DOHH2 (cell line): ENCODE measurements around the gene RSBN1L.

ENCODE experiments used
- H3F3A ChIP-seq: fragments of 200-600 bp; sonication (generic), shearing (Covaris generic); 2 replicates; pipeline ENCODE4 v1.6.0; 2016; ENCODE audit warnings: antibody characterized with exemption, mild to moderate bottlenecking; ENCODE audit not compliant: control insufficient read depth, insufficient read depth
- H3K27ac ChIP-seq: fragments of 200-600 bp; sonication (generic); 2 replicates; pipeline ENCODE4 v1.5.1; 2014; ENCODE audit warnings: low read depth, mild to moderate bottlenecking, low read length, moderate library complexity
- H3K27me3 ChIP-seq: fragments of 200-600 bp; sonication (generic); 2 replicates; pipeline ENCODE4 v1.6.1; 2014; ENCODE audit warnings: mild to moderate bottlenecking, low read length, mixed read lengths; ENCODE audit not compliant: control insufficient read depth
- H3K36me3 ChIP-seq: fragments of 200-600 bp; sonication (generic); 2 replicates; pipeline ENCODE4 v1.6.1; 2014; ENCODE audit warnings: mild to moderate bottlenecking, low read length, moderate library complexity, mixed read lengths; ENCODE audit not compliant: control insufficient read depth
- H3K4me1 ChIP-seq: fragments of 200-600 bp; sonication (generic); 2 replicates; pipeline ENCODE4 v1.6.1; 2014; ENCODE audit warnings: mild to moderate bottlenecking, low read length, mixed read lengths; ENCODE audit not compliant: control insufficient read depth
- H3K4me2 ChIP-seq: fragments of 200-600 bp; sonication (generic); 2 replicates; pipeline ENCODE4 v1.6.0; 2014; ENCODE audit warnings: mild to moderate bottlenecking, low read length, moderate library complexity
- H3K4me3 ChIP-seq: fragments of 200-600 bp; sonication (generic); 2 replicates; pipeline ENCODE4 v1.5.1; 2014; ENCODE audit warnings: mild to moderate bottlenecking, low read length, mixed read lengths
- H3K79me2 ChIP-seq: fragments of 200-600 bp; sonication (generic); 2 replicates; pipeline ENCODE4 v1.6.1; 2014; ENCODE audit warnings: mild to moderate bottlenecking, low read length, mixed read lengths; ENCODE audit not compliant: control insufficient read depth
- H3K9me2 ChIP-seq: fragments of 200-600 bp; sonication (generic); replicated peaks from 2 replicates; pipeline ENCODE4 v1.6.1; 2014; ENCODE audit warnings: mild to moderate bottlenecking, low read length, mixed read lengths; ENCODE audit not compliant: control insufficient read depth
- H3K9me3 ChIP-seq: fragments of 200-600 bp; sonication (generic); 2 replicates; pipeline ENCODE4 v1.6.1; 2014; ENCODE audit warnings: antibody characterized with exemption, low read length, mixed read lengths; ENCODE audit not compliant: control insufficient read depth, insufficient read depth
- H4K20me1 ChIP-seq: fragments of 200-600 bp; sonication (generic); 2 replicates; pipeline ENCODE4 v1.6.0; 2014; ENCODE audit warnings: low read depth, mild to moderate bottlenecking, antibody characterized with exemption, low read length, moderate library complexity; ENCODE audit not compliant: control insufficient read depth, insufficient read depth
- EZH2phosphoT487 ChIP-seq: fragments of 200-600 bp; sonication (generic); IDR thresholded peaks from 2 replicates; pipeline ENCODE4 v1.6.1; 2017; ENCODE audit warnings: borderline replicate concordance, mild to moderate bottlenecking, antibody characterized with exemption, low read length, moderate library complexity, mixed read lengths
- TF ChIP-seq, protein P1 (sequence below): fragments of 200-600 bp; sonication (generic); IDR thresholded peaks from one replicate; pipeline ENCODE4 v1.5.1; 2014; ENCODE audit warnings: antibody characterized with exemption, mild to moderate bottlenecking, low read depth, low read length; ENCODE audit not compliant: poor library complexity, severe bottlenecking

The RSBN1L gene

DNA sequence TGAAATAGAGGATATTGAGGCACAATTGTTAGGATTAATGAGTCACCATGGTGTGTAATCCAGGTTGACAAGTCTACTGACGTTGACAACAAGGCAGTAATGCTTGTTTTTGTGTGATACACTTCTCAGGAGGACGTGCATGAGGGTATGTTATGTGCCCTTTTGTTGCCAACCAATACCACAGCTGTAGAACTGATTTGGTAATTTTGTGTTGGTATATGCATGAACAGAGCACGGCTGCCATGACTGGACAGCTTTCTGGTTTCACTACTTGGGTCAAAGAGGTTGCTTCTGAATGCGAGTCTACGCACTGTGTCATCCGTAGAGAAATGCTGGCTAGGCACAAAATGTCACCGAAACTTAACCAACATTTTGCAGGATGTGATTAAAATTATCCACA lies 135.2 kb downstream of the RSBN1L start:
- TF ChIP-seq EZH2phosphoT487 = no peak
- TF ChIP-seq, protein P1, sequence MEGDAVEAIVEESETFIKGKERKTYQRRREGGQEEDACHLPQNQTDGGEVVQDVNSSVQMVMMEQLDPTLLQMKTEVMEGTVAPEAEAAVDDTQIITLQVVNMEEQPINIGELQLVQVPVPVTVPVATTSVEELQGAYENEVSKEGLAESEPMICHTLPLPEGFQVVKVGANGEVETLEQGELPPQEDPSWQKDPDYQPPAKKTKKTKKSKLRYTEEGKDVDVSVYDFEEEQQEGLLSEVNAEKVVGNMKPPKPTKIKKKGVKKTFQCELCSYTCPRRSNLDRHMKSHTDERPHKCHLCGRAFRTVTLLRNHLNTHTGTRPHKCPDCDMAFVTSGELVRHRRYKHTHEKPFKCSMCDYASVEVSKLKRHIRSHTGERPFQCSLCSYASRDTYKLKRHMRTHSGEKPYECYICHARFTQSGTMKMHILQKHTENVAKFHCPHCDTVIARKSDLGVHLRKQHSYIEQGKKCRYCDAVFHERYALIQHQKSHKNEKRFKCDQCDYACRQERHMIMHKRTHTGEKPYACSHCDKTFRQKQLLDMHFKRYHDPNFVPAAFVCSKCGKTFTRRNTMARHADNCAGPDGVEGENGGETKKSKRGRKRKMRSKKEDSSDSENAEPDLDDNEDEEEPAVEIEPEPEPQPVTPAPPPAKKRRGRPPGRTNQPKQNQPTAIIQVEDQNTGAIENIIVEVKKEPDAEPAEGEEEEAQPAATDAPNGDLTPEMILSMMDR = no peak
- Histone ChIP-seq H3K27me3 (no peaks in the 10 kb centered on the region), H3K4me2 (0 out of 2 replicates have a peak overlapping the region, but pooled peaks have one; percentile 5), H3K79me2 (peaks cover 97% of the 10 kb centered on the region), H3K9me3 (no peaks in the 10 kb centered on the region), H3F3A (peaks cover 16% of the 10 kb centered on the region; the same call in 1 of the 2 replicates), H3K9me2 (no peaks in the 10 kb centered on the region), H3K36me3 (peaks cover 13% of the 10 kb centered on the region), H3K4me3 (no peak overlapping the region), H3K27ac (no peak overlapping the region), H3K4me1 (peaks cover 87% of the 10 kb centered on the region), H4K20me1 (peaks cover 5% of the 10 kb centered on the region; the same call in 1 of the 2 replicates)

DNA sequence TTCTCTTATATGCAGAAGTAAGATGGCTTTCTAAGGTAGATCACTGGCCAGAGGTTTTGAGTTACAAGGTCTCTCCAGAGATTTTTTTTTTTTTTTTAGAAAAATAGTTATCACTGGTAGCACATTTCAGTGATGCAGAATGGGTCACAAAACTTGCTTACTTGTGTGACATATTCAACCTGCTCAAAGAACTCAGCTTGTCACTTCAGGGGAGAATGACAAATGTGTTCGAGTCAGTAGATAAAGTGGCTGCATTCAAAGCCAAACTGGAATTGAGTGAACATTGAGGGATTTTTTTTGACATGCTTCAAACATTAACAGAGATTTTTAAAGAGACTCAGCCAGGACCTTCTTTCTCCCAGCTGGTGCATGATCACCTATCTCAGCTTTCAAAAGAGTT lies 135.7 kb downstream of the RSBN1L start:
- TF ChIP-seq, protein P1 = no peak
- TF ChIP-seq EZH2phosphoT487 = no peak
- Histone ChIP-seq H3K27me3 (no peaks in the 10 kb centered on the region), H4K20me1 (peaks cover 5% of the 10 kb centered on the region; the same call in 1 of the 2 replicates), H3K27ac (no peak overlapping the region), H3K4me3 (no peak overlapping the region), H3K36me3 (peaks cover 13% of the 10 kb centered on the region), H3K4me2 (no peak overlapping the region), H3K4me1 (peaks cover 84% of the 10 kb centered on the region), H3K9me3 (no peaks in the 10 kb centered on the region), H3K79me2 (peaks cover 95% of the 10 kb centered on the region), H3K9me2 (no peaks in the 10 kb centered on the region), H3F3A (peaks cover 18% of the 10 kb centered on the region; the same call in 1 of the 2 replicates)
